Measurements from ENCODE around the gene TSPAN33. TPM values are rescaled to one million over a fixed set of nuclear protein-coding genes. Genes with fewer than 3 reads are reported as not detected.

Gene TSPAN33
- total and polyA plus RNA-seq, 2 of the 13 experiments (the other 11 are each of a cell fraction or from before 2014, with no cell fraction given), result 15.3 to 16.5 TPM

- TF ChIP-seq PATZ1 (CRISPR knock-in tag; IDR thresholded peaks at IDR 0.05) (no peak), PITX1 (CRISPR knock-in tag; IDR thresholded peaks at IDR 0.05) (peak; percentile 68; the same call in 1 of the 2 replicates), ZNF343 (CRISPR knock-in tag; IDR thresholded peaks at IDR 0.05) (no peak), ZNF225 (CRISPR knock-in tag; IDR thresholded peaks at IDR 0.05) (no peak), ZNF879 (CRISPR knock-in tag; IDR thresholded peaks at IDR 0.05) (no peak), ZBTB38 (CRISPR knock-in tag; IDR thresholded peaks at IDR 0.05) (no peak), RNF2 (conservative IDR thresholded peaks at IDR 0.05; ENCODE audit: low read depth) (0 out of 2 replicates have a peak, but pooled peaks have one; percentile 44), ETV5 (CRISPR knock-in tag; IDR thresholded peaks at IDR 0.05; ENCODE audit: borderline replicate concordance) (no peak), HNRNPLL (IDR thresholded peaks at IDR 0.05; ENCODE audit: low read depth, low read length, poor library complexity, severe bottlenecking) (no peak), RNF219 (CRISPR knock-in tag; IDR thresholded peaks at IDR 0.05) (no peak), ZNF180 (CRISPR knock-in tag; IDR thresholded peaks at IDR 0.05; ENCODE audit: borderline replicate concordance, low read depth) (no peak), IKZF1 (IDR thresholded peaks at IDR 0.05) (no peak), RBM22 (optimal IDR thresholded peaks at IDR 0.05; ENCODE audit: low read length) (no peak), ZNF615 (CRISPR knock-in tag; IDR thresholded peaks at IDR 0.05; ENCODE audit: borderline replicate concordance) (no peak), KMT2A (CRISPR knock-in tag; IDR thresholded peaks at IDR 0.05) (no peak), SNRNP70 (IDR thresholded peaks at IDR 0.05; ENCODE audit: low read depth, low read length) (no peak)
- TF ChIP-seq, protein P1, sequence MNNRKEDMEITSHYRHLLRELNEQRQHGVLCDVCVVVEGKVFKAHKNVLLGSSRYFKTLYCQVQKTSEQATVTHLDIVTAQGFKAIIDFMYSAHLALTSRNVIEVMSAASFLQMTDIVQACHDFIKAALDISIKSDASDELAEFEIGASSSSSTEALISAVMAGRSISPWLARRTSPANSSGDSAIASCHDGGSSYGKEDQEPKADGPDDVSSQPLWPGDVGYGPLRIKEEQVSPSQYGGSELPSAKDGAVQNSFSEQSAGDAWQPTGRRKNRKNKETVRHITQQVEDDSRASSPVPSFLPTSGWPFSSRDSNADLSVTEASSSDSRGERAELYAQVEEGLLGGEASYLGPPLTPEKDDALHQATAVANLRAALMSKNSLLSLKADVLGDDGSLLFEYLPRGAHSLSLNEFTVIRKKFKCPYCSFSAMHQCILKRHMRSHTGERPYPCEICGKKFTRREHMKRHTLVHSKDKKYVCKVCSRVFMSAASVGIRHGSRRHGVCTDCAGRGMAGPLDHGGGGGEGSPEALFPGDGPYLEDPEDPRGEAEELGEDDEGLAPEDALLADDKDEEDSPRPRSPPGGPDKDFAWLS (CRISPR knock-in tag; IDR thresholded peaks at IDR 0.05; ENCODE audit: borderline replicate concordance), result no peak
- TF ChIP-seq, protein P2, sequence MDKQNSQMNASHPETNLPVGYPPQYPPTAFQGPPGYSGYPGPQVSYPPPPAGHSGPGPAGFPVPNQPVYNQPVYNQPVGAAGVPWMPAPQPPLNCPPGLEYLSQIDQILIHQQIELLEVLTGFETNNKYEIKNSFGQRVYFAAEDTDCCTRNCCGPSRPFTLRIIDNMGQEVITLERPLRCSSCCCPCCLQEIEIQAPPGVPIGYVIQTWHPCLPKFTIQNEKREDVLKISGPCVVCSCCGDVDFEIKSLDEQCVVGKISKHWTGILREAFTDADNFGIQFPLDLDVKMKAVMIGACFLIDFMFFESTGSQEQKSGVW (CRISPR knock-in tag; IDR thresholded peaks at IDR 0.05; ENCODE audit: borderline replicate concordance), result no peak
- TF ChIP-seq, protein P3, sequence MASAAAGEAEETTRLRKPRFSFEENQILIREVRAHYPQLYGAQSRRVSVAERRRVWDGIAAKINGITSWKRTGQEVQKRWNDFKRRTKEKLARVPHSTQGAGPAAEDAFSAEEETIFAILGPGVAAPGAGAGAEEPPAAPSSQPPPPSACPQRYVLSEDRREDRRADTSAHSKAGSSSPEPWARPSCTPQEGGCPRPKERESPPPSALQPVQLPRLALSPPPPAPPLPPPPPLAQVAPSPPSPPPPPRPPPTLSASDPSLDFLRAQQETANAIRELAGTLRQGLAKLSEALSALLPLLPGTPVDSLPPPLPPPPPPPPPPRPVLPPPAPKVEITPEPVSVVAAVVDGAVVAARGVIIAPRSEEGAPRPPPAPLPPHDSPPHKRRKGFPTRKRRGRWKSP (CRISPR knock-in tag; IDR thresholded peaks at IDR 0.05), result no peak
- TF ChIP-seq, protein P4, sequence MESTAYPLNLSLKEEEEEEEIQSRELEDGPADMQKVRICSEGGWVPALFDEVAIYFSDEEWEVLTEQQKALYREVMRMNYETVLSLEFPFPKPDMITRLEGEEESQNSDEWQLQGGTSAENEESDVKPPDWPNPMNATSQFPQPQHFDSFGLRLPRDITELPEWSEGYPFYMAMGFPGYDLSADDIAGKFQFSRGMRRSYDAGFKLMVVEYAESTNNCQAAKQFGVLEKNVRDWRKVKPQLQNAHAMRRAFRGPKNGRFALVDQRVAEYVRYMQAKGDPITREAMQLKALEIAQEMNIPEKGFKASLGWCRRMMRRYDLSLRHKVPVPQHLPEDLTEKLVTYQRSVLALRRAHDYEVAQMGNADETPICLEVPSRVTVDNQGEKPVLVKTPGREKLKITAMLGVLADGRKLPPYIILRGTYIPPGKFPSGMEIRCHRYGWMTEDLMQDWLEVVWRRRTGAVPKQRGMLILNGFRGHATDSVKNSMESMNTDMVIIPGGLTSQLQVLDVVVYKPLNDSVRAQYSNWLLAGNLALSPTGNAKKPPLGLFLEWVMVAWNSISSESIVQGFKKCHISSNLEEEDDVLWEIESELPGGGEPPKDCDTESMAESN (CRISPR knock-in tag; conservative IDR thresholded peaks at IDR 0.05), result no peak
Observed at GRCh38 chr7:129144095-129144833, at the start of gene TSPAN33 (continued).

All from HepG2 (cell line).